ENCODE measurements around the gene CCT5.

GRCh38 chr5:10201223-10201868, 48.7 kb upstream of the CCT5 start:
- TF ChIP-seq, protein P1, sequence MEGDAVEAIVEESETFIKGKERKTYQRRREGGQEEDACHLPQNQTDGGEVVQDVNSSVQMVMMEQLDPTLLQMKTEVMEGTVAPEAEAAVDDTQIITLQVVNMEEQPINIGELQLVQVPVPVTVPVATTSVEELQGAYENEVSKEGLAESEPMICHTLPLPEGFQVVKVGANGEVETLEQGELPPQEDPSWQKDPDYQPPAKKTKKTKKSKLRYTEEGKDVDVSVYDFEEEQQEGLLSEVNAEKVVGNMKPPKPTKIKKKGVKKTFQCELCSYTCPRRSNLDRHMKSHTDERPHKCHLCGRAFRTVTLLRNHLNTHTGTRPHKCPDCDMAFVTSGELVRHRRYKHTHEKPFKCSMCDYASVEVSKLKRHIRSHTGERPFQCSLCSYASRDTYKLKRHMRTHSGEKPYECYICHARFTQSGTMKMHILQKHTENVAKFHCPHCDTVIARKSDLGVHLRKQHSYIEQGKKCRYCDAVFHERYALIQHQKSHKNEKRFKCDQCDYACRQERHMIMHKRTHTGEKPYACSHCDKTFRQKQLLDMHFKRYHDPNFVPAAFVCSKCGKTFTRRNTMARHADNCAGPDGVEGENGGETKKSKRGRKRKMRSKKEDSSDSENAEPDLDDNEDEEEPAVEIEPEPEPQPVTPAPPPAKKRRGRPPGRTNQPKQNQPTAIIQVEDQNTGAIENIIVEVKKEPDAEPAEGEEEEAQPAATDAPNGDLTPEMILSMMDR (optimal IDR thresholded peaks at IDR 0.05 in 1 of 3, IDR thresholded peaks at IDR 0.05 in 1 of 3, conservative IDR thresholded peaks at IDR 0.05 in 1 of 3; ENCODE audit: extremely low read depth in 1 of 3, insufficient read depth in 2 of 3, low read length in 3 of 3): peak; percentile 17 to 34 (median 31)
- TF ChIP-seq EZH2 (IDR thresholded peaks at IDR 0.05; ENCODE audit: low read length): no peak

All from keratinocyte (primary cell).